OCI-LY7 (cell line): ENCODE results near the gene KDSR. TPM values are rescaled to one million over a fixed set of nuclear protein-coding genes. Genes with fewer than 3 reads are reported as not detected.

ENCODE experiments used
- BruUV-seq: library from RNA; stranded (reverse); fragments of 400-500 nt; replicated peaks from 2 replicates; lab custom pipeline; 2021; lab: Mats Ljungman, UMichigan
- CTCF ChIA-PET: fragments of 300-600 bp; sonication (Branson Sonifier 250); formaldehyde crosslinking; loops from one replicate; lab custom pipeline; 2022; ENCODE audit warnings: antibody characterized with exemption; ENCODE audit not compliant: unreplicated experiment; lab: Charles Lee
- POLR2A ChIA-PET: fragments of 300-600 bp; sonication (Branson Sonifier 250); formaldehyde crosslinking; loops from one replicate; lab custom pipeline; 2022; ENCODE audit warnings: antibody characterized with exemption; lab: Charles Lee
- DNase-seq: peaks from one replicate; pipeline ENCODE4 v3.0.0-alpha.2; 2015; ENCODE audit warnings: low spot score
- H2AFZ ChIP-seq: fragments of 200-600 bp; sonication (generic), shearing (Covaris generic); 2 replicates; pipeline ENCODE4 v1.6.1; 2014; ENCODE audit warnings: mild to moderate bottlenecking, antibody characterized with exemption, low read length, moderate library complexity
- H3K27ac ChIP-seq: fragments of 200-600 bp; sonication (generic); 2 replicates; pipeline ENCODE4 v1.5.1; 2014; ENCODE audit warnings: mixed run types, low read depth, mild to moderate bottlenecking, moderate library complexity, low read length, inconsistent platforms; ENCODE audit not compliant: poor library complexity, severe bottlenecking
- H3K36me3 ChIP-seq: fragments of 200-600 bp; sonication (generic); 2 replicates; pipeline ENCODE4 v1.6.1; 2014; ENCODE audit warnings: mild to moderate bottlenecking, antibody characterized with exemption, low read length, moderate library complexity, mixed read lengths; ENCODE audit not compliant: insufficient read depth
- H3K4me1 ChIP-seq: fragments of 200-600 bp; sonication (generic); 2 replicates; pipeline ENCODE4 v1.5.1; 2014; ENCODE audit warnings: mild to moderate bottlenecking, low read length; ENCODE audit not compliant: insufficient read depth, poor library complexity, severe bottlenecking
- H3K4me2 ChIP-seq: fragments of 200-600 bp; sonication (generic); 2 replicates; pipeline ENCODE4 v1.6.1; 2014; ENCODE audit warnings: mild to moderate bottlenecking, low read length
- H3K4me3 ChIP-seq: fragments of 200-600 bp; sonication (generic); 2 replicates; pipeline ENCODE4 v1.5.1; 2014; ENCODE audit warnings: mild to moderate bottlenecking, low read depth, low read length; ENCODE audit not compliant: poor library complexity, severe bottlenecking
- H3K79me2 ChIP-seq: fragments of 200-600 bp; sonication (generic); 2 replicates; pipeline ENCODE4 v1.6.1; 2016; ENCODE audit warnings: low read depth, mild to moderate bottlenecking, low read length, moderate library complexity, mixed read lengths; ENCODE audit not compliant: insufficient read depth
- H3K9me2 ChIP-seq: fragments of 200-600 bp; sonication (generic); 2 replicates; pipeline ENCODE4 v1.6.1; 2016; ENCODE audit warnings: mild to moderate bottlenecking, low read length, mixed read lengths; ENCODE audit not compliant: insufficient read depth
- H3K9me3 ChIP-seq: fragments of 200-600 bp; sonication (generic); 2 replicates; pipeline ENCODE4 v1.6.1; 2014; ENCODE audit warnings: mild to moderate bottlenecking, mixed run types, low read length, mixed read lengths
- H4K20me1 ChIP-seq: fragments of 200-600 bp; sonication (generic); 2 replicates; pipeline ENCODE4 v1.6.1; 2014; ENCODE audit warnings: mild to moderate bottlenecking, antibody characterized with exemption, low read length, moderate library complexity, mixed read lengths; ENCODE audit not compliant: insufficient read depth
- CTCF ChIP-seq: fragments of 200-600 bp; sonication (generic); conservative IDR thresholded peaks from 2 replicates; pipeline ENCODE4 v1.5.1; 2014; ENCODE audit warnings: mild to moderate bottlenecking, antibody characterized with exemption, low read length, moderate library complexity, mixed read lengths
- EZH2phosphoT487 ChIP-seq: fragments of 200-600 bp; sonication (generic); IDR thresholded peaks from 2 replicates; pipeline ENCODE4 v1.6.1; 2018; ENCODE audit warnings: low read depth, borderline replicate concordance, mild to moderate bottlenecking, mixed run types, antibody characterized with exemption, low read length, moderate library complexity, mixed read lengths
- intact Hi-C: fragments of 100-400 bp; cut with micrococcal nuclease; formaldehyde crosslinking; loops from one replicate; pipeline ENCODE4 v1.10.0; 2022; ENCODE audit not compliant: unreplicated experiment
- total RNA-seq, 2 experiments: library from RNA; depleted of rRNA in 1 of 2; stranded (reverse); fragments of >200 nt in 1 of 2; shearing (Covaris generic) in 1 of 2; gene quantifications; 2 replicates each; pipeline ENCODE4 v1.2.3, GENCODE V29; 2014 to 2022

KDSR gene
- total RNA-seq, 2 experiments from 2014 or later: 6.5 to 13.4 TPM

DNA sequence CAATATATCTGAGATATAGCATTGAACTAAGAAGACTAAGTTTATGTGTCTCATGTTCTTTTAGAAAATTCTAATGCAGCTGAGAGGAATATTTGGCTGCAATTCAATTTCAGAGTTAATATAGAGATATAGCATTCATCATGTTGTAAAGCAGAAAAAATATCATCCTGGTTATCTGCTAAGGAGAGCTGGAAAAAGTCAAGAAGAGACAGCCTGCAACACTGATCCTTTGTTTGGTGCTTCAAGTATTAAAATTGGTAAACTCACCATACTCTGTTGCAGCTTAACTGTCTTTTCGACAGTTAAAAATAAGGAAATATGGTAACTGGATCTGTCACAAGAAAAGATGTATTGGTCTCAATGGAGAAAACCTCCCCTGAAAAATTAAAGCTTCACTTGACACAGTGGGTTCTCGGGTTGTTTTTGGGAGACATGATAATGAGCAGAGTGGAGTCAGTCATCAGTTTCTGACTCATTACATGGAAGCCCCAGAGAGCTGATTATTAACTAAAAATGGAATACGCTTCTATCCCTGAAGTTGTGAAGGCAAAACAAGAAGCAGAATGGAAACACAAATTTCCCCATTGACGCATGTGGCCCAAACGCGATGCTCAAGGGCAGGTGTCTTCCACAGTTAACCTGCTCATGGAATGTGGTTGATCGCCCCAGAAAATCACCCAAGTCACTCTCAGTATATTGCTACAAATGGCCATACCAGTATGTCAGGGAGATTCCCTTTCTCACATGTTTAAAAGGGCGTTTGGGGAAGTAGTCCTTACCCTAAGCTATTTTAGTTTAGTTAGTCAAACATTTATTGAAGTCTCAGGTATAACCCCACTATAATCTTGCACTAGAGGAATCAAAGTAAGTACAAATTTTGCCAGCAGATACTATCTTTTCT is 55.6 kb downstream of the KDSR start:
- ChIA-PET POLR2A (interaction anchor here (0.6 kb wide), 2 partner anchors 153 to 1351 kb away, joined by 3 to 7 read pairs; no protein-coding TSS in a partner anchor), CTCF (no interaction called here)
- Histone ChIP-seq H3K9me3 (no peaks in the 10 kb centered on the region), H3K9me2 (no peaks in the 10 kb centered on the region), H3K27ac (no peak overlapping the region), H3K4me3 (no peak overlapping the region), H2AFZ (no peak overlapping the region), H3K4me1 (no peaks in the 10 kb centered on the region), H4K20me1 (no peaks in the 10 kb centered on the region), H3K4me2 (peak overlapping the region; percentile 20; the same call in 1 of the 2 replicates), H3K79me2 (no peaks in the 10 kb centered on the region), H3K36me3 (no peaks in the 10 kb centered on the region)
- intact Hi-C loops: no loop called here
- BruUV-seq: no TSS peak
- TF ChIP-seq EZH2phosphoT487 (no peak), CTCF (no peak)
- no peak for DNase-seq

DNA sequence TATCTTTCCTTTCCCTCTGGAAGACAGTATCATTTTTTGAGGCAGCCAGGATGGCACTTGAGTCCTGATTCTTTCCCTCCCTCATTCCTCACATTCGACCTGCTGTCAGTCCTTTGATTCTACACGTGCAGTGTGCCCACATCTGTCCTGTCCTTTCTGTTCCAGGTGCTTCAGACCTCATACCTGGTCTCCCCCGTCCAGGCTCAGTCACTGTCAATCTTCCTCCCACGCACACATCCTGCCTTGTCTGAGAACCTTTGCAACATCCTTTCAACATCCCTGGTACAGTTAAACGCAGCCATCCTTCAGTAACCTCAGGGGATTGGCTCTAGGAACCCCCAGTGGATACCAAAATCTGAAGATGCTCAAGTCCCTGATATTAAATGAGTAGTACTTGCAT is 57.6 kb downstream of the KDSR start:
- no peaks in the 10 kb centered on the region for H4K20me1 ChIP-seq
- H3K9me2 ChIP-seq: no peaks in the 10 kb centered on the region
- H3K4me2 ChIP-seq: peak overlapping the region; percentile 3; the same call in 1 of the 2 replicates
- CTCF ChIA-PET: no interaction called here
- H3K4me3 ChIP-seq: no peak overlapping the region
- no peak overlapping the region for H2AFZ ChIP-seq
- no peak overlapping the region for H3K27ac ChIP-seq
- H3K36me3 ChIP-seq: no peaks in the 10 kb centered on the region
- no peaks in the 10 kb centered on the region for H3K9me3 ChIP-seq
- TF ChIP-seq EZH2phosphoT487: no peak
- TF ChIP-seq CTCF: no peak
- POLR2A ChIA-PET: no interaction called here
- no TSS peak for BruUV-seq
- no peaks in the 10 kb centered on the region for H3K4me1 ChIP-seq
- H3K79me2 ChIP-seq: no peaks in the 10 kb centered on the region
- intact Hi-C loops: no loop called here
- DNase-seq: no peak
